Stomach (tissue), 4 donors: ENCODE data around the gene CECR2.

Source experiments
- EP300 ChIP-seq: sonication (generic); formaldehyde crosslinking; IDR thresholded peaks from one replicate; pipeline ENCODE4 v1.6.1; 2017; ENCODE audit warnings: antibody characterized with exemption
- POLR2A ChIP-seq, 4 donors: fragments of 450-650 bp; IDR thresholded peaks; one replicate each; pipeline ENCODE4 v1.6.1; 2016; ENCODE audit warnings: antibody characterized with exemption in 4 of 4, control low read depth in 2 of 4, mild to moderate bottlenecking in 1 of 4, moderate library complexity in 1 of 4
- POLR2AphosphoS5 ChIP-seq, 3 donors: sonication (generic); formaldehyde crosslinking; IDR thresholded peaks; one replicate each; pipeline ENCODE4 v1.6.1; 2016; ENCODE audit warnings: antibody characterized with exemption in 3 of 3
- TF ChIP-seq, protein P1 (sequence below), 7 experiments: fragments of 450-650 bp in 4 of 7; fragments of 200-600 bp in 3 of 7; sonication (generic) in 3 of 7; IDR thresholded peaks; one replicate each; pipeline ENCODE4 v1.5.1; 2016 to 2019; ENCODE audit warnings: antibody characterized with exemption in 7 of 7, control low read depth in 2 of 7, mild to moderate bottlenecking in 1 of 7

DNA sequence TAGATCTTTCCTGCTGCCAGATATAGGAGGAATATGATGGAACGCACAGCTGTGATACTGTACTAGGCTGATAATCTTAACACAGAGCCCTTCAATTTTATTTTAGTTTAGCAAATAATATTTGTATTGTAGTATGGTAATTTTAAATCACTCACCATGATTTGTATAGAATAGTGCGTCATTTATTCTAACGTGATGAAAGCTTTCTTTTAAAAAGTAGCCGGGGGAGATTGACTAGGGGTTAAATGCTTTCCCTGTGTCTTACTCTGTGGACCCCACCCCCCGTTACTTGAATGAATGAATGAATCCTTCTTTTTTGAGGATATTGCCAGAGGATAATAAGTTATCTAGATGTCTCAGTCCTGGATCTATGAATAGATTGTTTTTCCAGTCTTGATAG lies 72.1 kb downstream of the CECR2 start:
- TF ChIP-seq, protein P1, sequence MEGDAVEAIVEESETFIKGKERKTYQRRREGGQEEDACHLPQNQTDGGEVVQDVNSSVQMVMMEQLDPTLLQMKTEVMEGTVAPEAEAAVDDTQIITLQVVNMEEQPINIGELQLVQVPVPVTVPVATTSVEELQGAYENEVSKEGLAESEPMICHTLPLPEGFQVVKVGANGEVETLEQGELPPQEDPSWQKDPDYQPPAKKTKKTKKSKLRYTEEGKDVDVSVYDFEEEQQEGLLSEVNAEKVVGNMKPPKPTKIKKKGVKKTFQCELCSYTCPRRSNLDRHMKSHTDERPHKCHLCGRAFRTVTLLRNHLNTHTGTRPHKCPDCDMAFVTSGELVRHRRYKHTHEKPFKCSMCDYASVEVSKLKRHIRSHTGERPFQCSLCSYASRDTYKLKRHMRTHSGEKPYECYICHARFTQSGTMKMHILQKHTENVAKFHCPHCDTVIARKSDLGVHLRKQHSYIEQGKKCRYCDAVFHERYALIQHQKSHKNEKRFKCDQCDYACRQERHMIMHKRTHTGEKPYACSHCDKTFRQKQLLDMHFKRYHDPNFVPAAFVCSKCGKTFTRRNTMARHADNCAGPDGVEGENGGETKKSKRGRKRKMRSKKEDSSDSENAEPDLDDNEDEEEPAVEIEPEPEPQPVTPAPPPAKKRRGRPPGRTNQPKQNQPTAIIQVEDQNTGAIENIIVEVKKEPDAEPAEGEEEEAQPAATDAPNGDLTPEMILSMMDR (IDR thresholded peaks at IDR 0.05), result no peak
- no peak for TF ChIP-seq POLR2AphosphoS5 (IDR thresholded peaks at IDR 0.05)
- no peak for TF ChIP-seq POLR2A (IDR thresholded peaks at IDR 0.05)
- no peak for TF ChIP-seq EP300
